GM12891 (cell line): ENCODE measurements around the gene FKBP5.

Experiments
- DNase-seq: peaks from one replicate; pipeline ENCODE4 v3.0.0; 2011; ENCODE audit warnings: low spot score; ENCODE audit not compliant: insufficient read length
- FAIRE-seq: peaks from 2 replicates; lab custom pipeline; 2011; peaks lifted over from hg19 to GRCh38; lab: Jason Lieb, UNC
- PAX5 ChIP-seq: IDR thresholded peaks from 2 replicates; pipeline ENCODE4 v1.6.1; 2011; ENCODE audit warnings: low read length, moderate library complexity, mild to moderate bottlenecking; ENCODE audit not compliant: insufficient read depth, severe bottlenecking
- POLR2A ChIP-seq: IDR thresholded peaks from 2 replicates; pipeline ENCODE4 v1.6.1; 2011; ENCODE audit warnings: low read depth, low read length, control low read depth
- POLR2AphosphoS5 ChIP-seq: IDR thresholded peaks from 2 replicates; pipeline ENCODE4 v1.6.1; 2011; ENCODE audit warnings: low read depth, low read length, control low read depth
- POU2F2 ChIP-seq: IDR thresholded peaks from 2 replicates; pipeline ENCODE4 v1.6.1; 2011; ENCODE audit warnings: low read depth, mild to moderate bottlenecking, control low read depth, low read length, moderate library complexity
- SPI1 ChIP-seq: IDR thresholded peaks from 2 replicates; pipeline ENCODE4 v1.6.1; 2011; ENCODE audit warnings: low read depth, low read length, control low read depth
- TAF1 ChIP-seq: IDR thresholded peaks from 2 replicates; pipeline ENCODE4 v1.6.1; 2011; ENCODE audit warnings: low read depth, low read length, control low read depth

The FKBP5 gene

GRCh38 chr6:35724059-35724458 is 35.3 kb upstream of the FKBP5 start:
- DNase-seq = no peak
- no peak for FAIRE-seq

GRCh38 chr6:35723587-35723986 is 34.9 kb upstream of the FKBP5 start:
- FAIRE-seq (no peak), DNase-seq (no peak)
- TF ChIP-seq POLR2AphosphoS5 (no peak), POU2F2 (no peak), POLR2A (no peak), SPI1 (no peak), PAX5 (no peak), TAF1 (no peak)

More at GRCh38 chr6:35724059-35724458, 35.3 kb upstream of the FKBP5 start:
- TF ChIP-seq SPI1 (no peak), POLR2A (no peak), POU2F2 (no peak), POLR2AphosphoS5 (no peak), PAX5 (no peak), TAF1 (no peak)

GRCh38 chr6:35722121-35722761 is 33.5 kb upstream of the FKBP5 start:
- no peak for TF ChIP-seq TAF1
- no peak for TF ChIP-seq POLR2A
- no peak for TF ChIP-seq SPI1
- no peak for TF ChIP-seq PAX5
- no peak for TF ChIP-seq POU2F2
- TF ChIP-seq POLR2AphosphoS5 = no peak
- FAIRE-seq (no peak), DNase-seq (no peak)

GRCh38 chr6:35719830-35720733 is 31.4 kb upstream of the FKBP5 start:
- FAIRE-seq = peak; percentile 90

GRCh38 chr6:35719404-35719829 is 30.7 kb upstream of the FKBP5 start:
- no peak for DNase-seq
- TF ChIP-seq POLR2A = peak; percentile 34; the same call in 1 of the 2 replicates
- TF ChIP-seq TAF1 = no peak; the same call in 1 of the 2 replicates
- no peak for TF ChIP-seq PAX5
- no peak for TF ChIP-seq POLR2AphosphoS5
- no peak for TF ChIP-seq POU2F2
- no peak; the same call in 1 of the 2 replicates for TF ChIP-seq SPI1
- FAIRE-seq = no peak

More at GRCh38 chr6:35719830-35720733, 31.4 kb upstream of the FKBP5 start:
- peak; percentile 64 for DNase-seq
- TF ChIP-seq POU2F2 = peak; percentile 58; the same call in 1 of the 2 replicates
- peak; percentile 98; the same call in 1 of the 2 replicates for TF ChIP-seq SPI1
- TF ChIP-seq POLR2A = no peak
- no peak for TF ChIP-seq POLR2AphosphoS5
- peak; percentile 51; the same call in 1 of the 2 replicates for TF ChIP-seq TAF1
- TF ChIP-seq PAX5 = no peak

GRCh38 chr6:35718911-35719381 is 30.2 kb upstream of the FKBP5 start:
- TF ChIP-seq SPI1 = peak; percentile 32; the same call in 1 of the 2 replicates
- no peak for TF ChIP-seq POLR2AphosphoS5
- peak; percentile 66 for FAIRE-seq
- no peak for DNase-seq

- TF ChIP-seq SPI1 = 0 out of 2 replicates have a peak, but pooled peaks have one; percentile 25
- TF ChIP-seq POLR2A = no peak
- DNase-seq (no peak), FAIRE-seq (no peak)
These were observed 29.6 kb upstream of the FKBP5 start for GRCh38 chr6:35718375-35718736.

GRCh38 chr6:35717449-35718374 is 29.0 kb upstream of the FKBP5 start:
- peak; percentile 52 for FAIRE-seq
- TF ChIP-seq SPI1 (peak; percentile 32; the same call in 1 of the 2 replicates), PAX5 (no peak)
- no peak for DNase-seq

GRCh38 chr6:35716798-35717197 is 28.1 kb upstream of the FKBP5 start:
- no peak for DNase-seq
- no peak for TF ChIP-seq TAF1
- no peak for FAIRE-seq
